K562 (cell line): ENCODE data around the gene POPDC2. TPM values are rescaled to one million over a fixed set of nuclear protein-coding genes. Genes with fewer than 3 reads are reported as not detected.
A peak's percentile ranks its signal among the peaks of the same experiment; 100 is the strongest.

ENCODE experiments used
- ADNP ChIP-seq: fragments of 200-800 bp; sonication (Bioruptor generic); IDR thresholded peaks from 2 replicates; pipeline ENCODE4 v1.6.1; 2016; ENCODE audit warnings: missing genetic modification characterization, missing compliant biosample characterization
- AFF1 ChIP-seq, 2 experiments: fragments of 450-650 bp; IDR thresholded peaks; 2 replicates each; pipeline ENCODE4 v1.6.1; 2018; ENCODE audit warnings: mild to moderate bottlenecking in 2 of 2, low read depth in 1 of 2; ENCODE audit not compliant: partially characterized antibody in 2 of 2
- BACH1 ChIP-seq: fragments of 200-800 bp; sonication (Bioruptor generic); IDR thresholded peaks from 2 replicates; pipeline ENCODE4 v1.6.1; 2016; ENCODE audit warnings: missing genetic modification characterization, missing compliant biosample characterization
- CEBPZ ChIP-seq: fragments of 150-350 bp; IDR thresholded peaks from 2 replicates; pipeline ENCODE4 v1.6.1; 2014; ENCODE audit warnings: low read depth, mild to moderate bottlenecking, low read length, borderline replicate concordance
- CXXC5 ChIP-seq: fragments of 250-450 bp; sonication (Bioruptor Pico); IDR thresholded peaks from 2 replicates; pipeline ENCODE4 v1.8.0; 2022; ENCODE audit warnings: inconsistent platforms, mild to moderate bottlenecking, moderate library complexity
- DLX4 ChIP-seq: fragments of 250-450 bp; sonication (Bioruptor Pico); IDR thresholded peaks from 2 replicates; pipeline ENCODE4 v1.6.1; 2021; ENCODE audit warnings: mild to moderate bottlenecking
- FOXJ2 ChIP-seq: fragments of 200-800 bp; sonication (Bioruptor generic); IDR thresholded peaks from 2 replicates; pipeline ENCODE4 v1.6.1; 2016; ENCODE audit warnings: missing genetic modification characterization, missing compliant biosample characterization
- GTF2F1 ChIP-seq: IDR thresholded peaks from 2 replicates; pipeline ENCODE4 v1.6.1; 2011; ENCODE audit warnings: low read depth, low read length, improper control_type of control experiment
- JUN ChIP-seq, 2 experiments: sonication (generic) in 1 of 2; formaldehyde crosslinking in 1 of 2; IDR thresholded peaks; 2 replicates each; pipeline versions ENCODE4 v1.6.1 to v1.8.0; 2012 to 2022; ENCODE audit warnings: borderline replicate concordance in 2 of 2, mild to moderate bottlenecking in 2 of 2, improper control_type of control experiment in 1 of 2, low read depth in 1 of 2, low read length in 1 of 2, missing genetic modification reagents in 1 of 2
- NFE2 ChIP-seq: IDR thresholded peaks from 2 replicates; pipeline ENCODE4 v1.6.1; 2014; ENCODE audit warnings: antibody characterized with exemption, low read depth
- PREB ChIP-seq: sonication (generic); formaldehyde crosslinking; IDR thresholded peaks from 2 replicates; pipeline ENCODE4 v1.8.1; 2023; ENCODE audit warnings: mild to moderate bottlenecking, missing genetic modification reagents
- ZNF274 ChIP-seq: IDR thresholded peaks from 2 replicates; pipeline ENCODE4 v1.6.1; 2011; ENCODE audit warnings: low read depth, mild to moderate bottlenecking, low read length, moderate library complexity, borderline replicate concordance
- ZNF354B ChIP-seq: fragments of 250-450 bp; sonication (Bioruptor Pico); IDR thresholded peaks from 2 replicates; pipeline ENCODE4 v1.4.0; 2020
- ZNF398 ChIP-seq: fragments of 250-450 bp; sonication (Bioruptor Pico); IDR thresholded peaks from 2 replicates; pipeline ENCODE4 v1.8.0; 2021; ENCODE audit warnings: moderate library complexity, mild to moderate bottlenecking, inconsistent platforms
- ZZZ3 ChIP-seq: fragments of 450-650 bp; IDR thresholded peaks from 2 replicates; pipeline ENCODE4 v1.6.1; 2016; ENCODE audit warnings: antibody characterized with exemption, mild to moderate bottlenecking, moderate library complexity
- polyA plus RNA-seq, 8 experiments: library from polyadenylated mRNA; depleted of rRNA in 4 of 8; stranded (reverse) in 5 of 8; unstranded in 3 of 8; fragments of >200 nt; fragmentation: Nextera tagmentation in 2 of 8; fragmentation: Illumina TruSeq in 1 of 8; extraction: Ambion mirVana in 2 of 8; extraction: Trizol in 1 of 8; gene quantifications; 2 replicates each; pipeline versions ENCODE4 v1.2.1 to v1.2.3, GENCODE V29; 2011 to 2014; ENCODE audit warnings: inconsistent platforms in 1 of 8, missing spikeins in 1 of 8
- total RNA-seq, 7 experiments: library from RNA; depleted of rRNA in 6 of 7; stranded (reverse); fragments of >200 nt in 6 of 7; fragmentation: Illumina TruSeq in 2 of 7; extraction: Trizol in 2 of 7; gene quantifications; 2 replicates each; pipeline versions ENCODE4 v1.2.1 to v1.2.3, GENCODE V29; 2011 to 2021; ENCODE audit warnings: low replicate concordance in 1 of 7

The POPDC2 gene
- total and polyA plus RNA-seq, 9 of the 15 experiments (the other 6 are each of a cell fraction or from before 2014, with no cell fraction given) = 0.08 to 0.32 (median 0.13) TPM; not detected in 4

- no peak for TF ChIP-seq CEBPZ
- 0 out of 2 replicates have a peak, but pooled peaks have one; percentile 24 for TF ChIP-seq BACH1 (tag)
- no peak for TF ChIP-seq ZNF274
- no peak for TF ChIP-seq ZNF354B (CRISPR knock-in tag)
- TF ChIP-seq AFF1 (IDR thresholded peaks at IDR 0.05; ENCODE audit: low read depth in 1 of 2, partially characterized antibody in 2 of 2) = no peak
- TF ChIP-seq CXXC5 (CRISPR knock-in tag) = 0 out of 2 replicates have a peak, but pooled peaks have one; percentile 37
- no peak for TF ChIP-seq GTF2F1
- TF ChIP-seq PREB (CRISPR knock-in tag) = no peak
- TF ChIP-seq ADNP (tag) = no peak
- no peak for TF ChIP-seq JUN (IDR thresholded peaks at IDR 0.05; ENCODE audit: borderline replicate concordance, low read depth, low read length)
- TF ChIP-seq JUN (CRISPR knock-in tag; IDR thresholded peaks at IDR 0.05; ENCODE audit: borderline replicate concordance) = no peak
- no peak for TF ChIP-seq ZNF398 (CRISPR knock-in tag)
- TF ChIP-seq FOXJ2 (tag) = 0 out of 2 replicates have a peak, but pooled peaks have one; percentile 25
- TF ChIP-seq ZZZ3 = no peak
- 0 out of 2 replicates have a peak, but pooled peaks have one; percentile 20 for TF ChIP-seq NFE2
- no peak for TF ChIP-seq DLX4 (CRISPR knock-in tag)
Measured at GRCh38 chr3:119642746-119643473, 17.5 kb downstream of the POPDC2 start (continued).
